ENCODE data around the gene ITIH6. TPM values are rescaled to one million over a fixed set of nuclear protein-coding genes. Genes with fewer than 3 reads are reported as not detected.
"Not testable (repeated sequence)": the region's sequence is repeated elsewhere in the genome, so short reads cannot be mapped to it uniquely, and the experiment has no call there.

ITIH6 gene
- total RNA-seq, 2 donors from 2014 or later: not detected

GRCh38 chrX:54754854-54755253 is 43.2 kb downstream of the ITIH6 start:
- H3K27ac ChIP-seq: no peak overlapping the region
- no peaks in the 10 kb centered on the region for H3K9me3 ChIP-seq
- TF ChIP-seq CTCF (IDR thresholded peaks at IDR 0.05): no peak
- no peaks in the 10 kb centered on the region for H3K36me3 ChIP-seq
- DNase-seq (ENCODE audit: low spot score): no peak
- H3K4me3 ChIP-seq: no peak overlapping the region
- H3K4me1 ChIP-seq (ENCODE audit: control insufficient read depth in 1 of 2, low read depth in 2 of 2): no peaks in the 10 kb centered on the region
- no peak for ATAC-seq (ENCODE audit: insufficient number of reproducible peaks, low FRiP score, low read depth)
- no peaks in the 10 kb centered on the region for H3K27me3 ChIP-seq (replicated peaks; ENCODE audit: insufficient read depth)

DNA sequence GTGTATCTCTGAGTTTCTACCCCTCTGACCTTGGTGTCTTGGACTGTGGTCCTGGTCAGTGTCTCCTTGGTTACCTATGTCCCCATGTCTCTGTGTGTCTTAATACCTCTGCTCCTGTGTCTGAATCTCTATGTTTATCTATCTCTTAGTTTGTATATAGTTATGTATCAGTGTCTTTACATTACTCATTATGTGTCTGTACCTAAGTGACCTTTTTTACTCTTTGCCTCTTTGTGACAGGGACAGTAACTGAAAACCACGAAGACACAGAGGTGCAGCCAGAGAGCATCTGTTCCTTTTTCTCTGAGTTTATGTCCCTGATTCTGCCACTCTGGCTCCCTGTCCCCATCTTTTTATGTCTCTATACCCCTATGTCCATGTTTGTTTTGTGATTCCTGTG is 49.4 kb downstream of the ITIH6 start:
- Histone ChIP-seq H3K9me3 (no peaks in the 10 kb centered on the region), H3K27ac (no peak overlapping the region), H3K4me3 (no peak overlapping the region), H3K27me3 (replicated peaks; ENCODE audit: insufficient read depth) (no peaks in the 10 kb centered on the region), H3K36me3 (no peaks in the 10 kb centered on the region), H3K4me1 (ENCODE audit: control insufficient read depth in 1 of 2, low read depth in 2 of 2) (no peaks in the 10 kb centered on the region)
- ATAC-seq (ENCODE audit: insufficient number of reproducible peaks, low FRiP score, low read depth) (no peak), DNase-seq (ENCODE audit: low spot score) (no peak)
- no peak for TF ChIP-seq CTCF (IDR thresholded peaks at IDR 0.05)

DNA sequence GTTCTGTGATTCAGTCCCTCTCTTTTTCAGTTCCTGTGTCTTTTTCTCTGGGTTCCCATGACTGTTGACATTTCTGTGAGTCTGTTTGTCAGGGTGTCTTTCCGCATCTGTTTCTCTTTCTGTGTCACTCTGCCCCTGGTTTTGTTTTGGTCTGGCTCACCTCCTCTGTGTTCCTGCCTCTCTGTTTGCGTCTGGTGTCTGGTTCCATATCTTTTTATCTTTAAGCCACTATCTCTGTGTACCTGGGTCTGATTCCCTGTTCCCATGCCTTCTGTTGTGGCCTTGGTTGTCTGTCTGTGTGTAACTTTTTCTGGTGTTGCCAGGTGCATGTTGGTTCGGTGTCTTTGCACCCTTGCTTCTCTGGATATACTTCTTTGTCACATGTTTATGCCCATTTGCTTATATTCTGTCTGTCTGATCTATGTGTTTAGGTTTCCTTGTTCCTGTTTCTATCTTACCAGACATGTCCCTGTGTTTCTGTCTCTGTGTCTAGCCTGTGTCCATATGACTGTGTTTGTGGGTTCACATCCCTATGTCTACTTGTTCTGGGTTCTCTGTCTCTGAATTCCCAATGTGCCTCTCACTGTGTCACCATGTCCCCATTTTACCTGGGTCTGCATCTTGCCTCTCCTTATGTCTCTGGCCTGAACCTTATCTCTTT is 50.2 kb downstream of the ITIH6 start:
- Histone ChIP-seq H3K4me3 (no peak overlapping the region), H3K27ac (no peak overlapping the region), H3K4me1 (ENCODE audit: control insufficient read depth in 1 of 2, low read depth in 2 of 2) (no peaks in the 10 kb centered on the region), H3K9me3 (no peaks in the 10 kb centered on the region), H3K36me3 (no peaks in the 10 kb centered on the region), H3K27me3 (replicated peaks; ENCODE audit: insufficient read depth) (no peaks in the 10 kb centered on the region)
- TF ChIP-seq CTCF (IDR thresholded peaks at IDR 0.05): no peak
- DNase-seq (ENCODE audit: low spot score) (no peak), ATAC-seq (ENCODE audit: insufficient number of reproducible peaks, low FRiP score, low read depth) (no peak)

DNA sequence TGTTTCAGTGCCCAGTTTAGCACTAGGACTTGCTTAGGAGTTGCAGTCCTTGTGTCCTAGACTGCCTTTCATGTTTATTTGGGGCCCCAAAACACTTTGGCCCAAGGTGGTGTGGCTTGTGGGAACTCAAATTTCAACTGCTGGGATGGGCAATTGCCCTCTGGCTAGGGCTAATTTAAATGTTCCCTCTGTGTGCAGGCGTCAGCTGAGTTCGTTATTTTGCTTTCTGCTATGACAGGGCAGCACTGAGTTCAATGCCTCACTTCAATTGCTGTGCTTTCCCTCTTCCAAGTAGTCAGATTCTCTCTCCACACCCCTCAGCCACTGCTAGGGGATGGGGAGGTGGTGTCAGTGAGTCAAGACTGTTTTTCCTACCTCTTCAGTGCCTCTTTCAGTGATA is 51.1 kb downstream of the ITIH6 start:
- Histone ChIP-seq H3K36me3 (no peaks in the 10 kb centered on the region), H3K9me3 (no peaks in the 10 kb centered on the region), H3K27me3 (replicated peaks; ENCODE audit: insufficient read depth) (no peaks in the 10 kb centered on the region), H3K4me1 (ENCODE audit: control insufficient read depth in 1 of 2, low read depth in 2 of 2) (no peaks in the 10 kb centered on the region), H3K4me3 (no peak overlapping the region), H3K27ac (no peak overlapping the region)
- no peak for TF ChIP-seq CTCF (IDR thresholded peaks at IDR 0.05)
- DNase-seq (ENCODE audit: low spot score) (no peak), ATAC-seq (ENCODE audit: insufficient number of reproducible peaks, low FRiP score, low read depth) (no peak)

DNA sequence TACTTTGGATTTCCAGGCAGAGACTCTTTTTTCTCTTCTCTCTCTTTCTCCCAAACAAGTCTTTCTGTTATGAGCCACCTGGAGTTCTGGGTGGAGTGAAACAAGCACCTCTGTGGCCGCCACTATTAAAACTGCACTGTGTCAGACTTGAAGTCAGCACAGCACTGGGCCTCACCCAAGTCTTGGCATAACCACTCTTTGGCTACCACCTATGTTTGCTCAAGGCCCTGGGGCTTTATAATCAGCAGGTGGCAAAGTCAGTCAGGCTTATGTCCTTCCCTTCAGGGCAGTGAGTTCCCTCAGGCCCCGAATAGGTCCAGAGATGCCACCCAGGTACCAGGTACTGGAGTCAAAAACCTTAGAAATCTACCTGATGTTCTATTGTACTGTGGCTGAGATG is 52.4 kb downstream of the ITIH6 start:
- Histone ChIP-seq H3K36me3 (no peaks in the 10 kb centered on the region), H3K4me1 (ENCODE audit: control insufficient read depth in 1 of 2, low read depth in 2 of 2) (no peaks in the 10 kb centered on the region), H3K4me3 (no peak overlapping the region), H3K27ac (no peak overlapping the region), H3K9me3 (no peaks in the 10 kb centered on the region), H3K27me3 (replicated peaks; ENCODE audit: insufficient read depth) (no peaks in the 10 kb centered on the region)
- no peak for ATAC-seq (ENCODE audit: insufficient number of reproducible peaks, low FRiP score, low read depth)
- no peak for DNase-seq (ENCODE audit: low spot score)
- TF ChIP-seq CTCF (IDR thresholded peaks at IDR 0.05): no peak

- not testable (repeated sequence) for H3K27ac ChIP-seq; H3K4me1 ChIP-seq (ENCODE audit: control insufficient read depth in 1 of 2, low read depth in 2 of 2); H3K36me3 ChIP-seq; DNase-seq (ENCODE audit: low spot score); H3K4me3 ChIP-seq; ATAC-seq (ENCODE audit: insufficient number of reproducible peaks, low FRiP score, low read depth); H3K27me3 ChIP-seq (replicated peaks; ENCODE audit: insufficient read depth); H3K9me3 ChIP-seq
Measured at GRCh38 chrX:54738567-54738966, 59.5 kb downstream of the ITIH6 start.

GRCh38 chrX:54736298-54736942 is 61.6 kb downstream of the ITIH6 start:
- H3K4me3 ChIP-seq; DNase-seq (ENCODE audit: low spot score); H3K36me3 ChIP-seq; H3K27me3 ChIP-seq (replicated peaks; ENCODE audit: insufficient read depth); ATAC-seq (ENCODE audit: insufficient number of reproducible peaks, low FRiP score, low read depth); H3K4me1 ChIP-seq (ENCODE audit: control insufficient read depth in 1 of 2, low read depth in 2 of 2); H3K9me3 ChIP-seq; H3K27ac ChIP-seq: not testable (repeated sequence)
